Heart left ventricle (tissue), 16 donors: ENCODE measurements around the gene CAPG. TPM values are rescaled to one million over a fixed set of nuclear protein-coding genes. Genes with fewer than 3 reads are reported as not detected.

Experiments
- ATAC-seq, 4 donors: fragments of 200-7000 bp; cut with Tn5 transposase; one replicate each; pipeline ENCODE4 v1.9.1; 2020 to 2022; ENCODE audit warnings: moderate library complexity in 4 of 4, mild to moderate bottlenecking in 3 of 4, moderate number of reproducible peaks in 1 of 4
- DNase-seq, 5 donors: peaks; one replicate each; pipeline ENCODE4 v3.0.0-alpha.2; 2020
- H3K27ac ChIP-seq, 12 donors: fragments of 200-600 bp; sonication (generic) in 4 of 12; one replicate each; pipeline versions ENCODE4 v1.5.0 to v1.8.0; 2016 to 2022; ENCODE audit warnings: mild to moderate bottlenecking in 2 of 12
- H3K27me3 ChIP-seq, 9 donors: fragments of 200-600 bp; sonication (generic) in 2 of 9; one replicate each; pipeline versions ENCODE4 v1.5.1 to v1.8.0; 2016 to 2022; ENCODE audit warnings: mild to moderate bottlenecking in 3 of 9
- H3K36me3 ChIP-seq, 9 donors: fragments of 200-600 bp; sonication (generic) in 2 of 9; one replicate each; pipeline versions ENCODE4 v1.5.0 to v1.8.0; 2018 to 2022; ENCODE audit warnings: mild to moderate bottlenecking in 2 of 9
- H3K4me1 ChIP-seq, 12 donors: fragments of 200-600 bp; sonication (generic) in 4 of 12; one replicate each; pipeline versions ENCODE4 v1.5.0 to v1.8.0; 2016 to 2022; ENCODE audit warnings: mild to moderate bottlenecking in 3 of 12
- H3K4me3 ChIP-seq, 12 donors: fragments of 200-600 bp; sonication (generic) in 4 of 12; one replicate each; pipeline versions ENCODE4 v1.5.0 to v1.8.0; 2017 to 2022; ENCODE audit warnings: mild to moderate bottlenecking in 9 of 12, moderate library complexity in 4 of 12
- H3K9me3 ChIP-seq, 12 donors: fragments of 200-600 bp; sonication (generic) in 4 of 12; one replicate each; pipeline versions ENCODE4 v1.5.0 to v1.8.0; 2016 to 2022; ENCODE audit warnings: mild to moderate bottlenecking in 1 of 12
- POLR2A ChIP-seq, 2 donors: fragments of 450-650 bp; IDR thresholded peaks; one replicate each; pipeline ENCODE4 v1.6.1; 2017; ENCODE audit warnings: antibody characterized with exemption in 2 of 2, mild to moderate bottlenecking in 2 of 2, moderate library complexity in 2 of 2
- WGBS, 4 donors: extraction: QIAGEN DNeasy Blood & Tissue Kit in 2 of 4; methylation state at CpG; one replicate each; pipeline versions ENCODE4 v1.1.5 to v1.1.7; 2013 to 2018; 5-methylcytosine and 5-hydroxymethylcytosine counted together
- intact Hi-C, 10 donors: fragments of 100-400 bp; cut with DNase I; formaldehyde crosslinking; loops; one replicate each; pipeline versions ENCODE4 v1.11.1 to v1.14.2; 2022
- polyA plus RNA-seq, 2 donors: library from polyadenylated mRNA; stranded (reverse); fragments of 200-250 nt; gene quantifications; one replicate each; pipeline ENCODE4 v1.2.3, GENCODE V29; 2013
- total RNA-seq, 9 donors: library from RNA; depleted of rRNA in 2 of 9; stranded (reverse); fragments of >200 nt in 2 of 9; fragmentation: NEBNext Ultra II Directional in 3 of 9; extraction: Animal tissue kit (Norgen Biotek cat#: 25700) in 3 of 9; gene quantifications; one replicate each; pipeline versions ENCODE4 v1.1.0 to v1.2.4, GENCODE V29; 2016 to 2023
- TF ChIP-seq, protein P1 (sequence below), 12 donors: fragments of 200-600 bp; sonication (generic) in 4 of 12; IDR thresholded peaks; one replicate each; pipeline versions ENCODE4 v1.5.0 to v1.8.0; 2018 to 2022; ENCODE audit warnings: antibody characterized with exemption in 12 of 12, mild to moderate bottlenecking in 5 of 12
- donor health status: ischemic (EF 13 %, LVEDD 7.1; RV severe dilation, severe dysfunction).
- donor health status: healthy with polysubstance abuse.
- donor health status: DM: no; HTN: yes; CAD: no.
- donor health status: DM: no; HTN: no; CAD: no.
- donor health status: ischemic (EF 25% LVEDD 6.9; RV normal size, moderate dysfunction).
- donor health status: ischemic (EF 25% LVEDD 5.7; RV mildly dilated, moderate dysfunction).
- donor health status: healthy.
- donor health status: DM: yes; HTN: yes; CAD: no.
- donor health status: ischemic (EF 35%, LVEDD 5.7; RV mildly dilated, moderate dysfunction).
- donor health status: nonischemic (EF 11% LVEDD 7.7; RV severe dilation, severe dysfunction).
- donor health status: DM: yes; HTN: yes; CAD: no.
- donor health status: PGD.
- donor health status: ischemic (EF 29% LVEDD 5.4; RV normal size, mild dysfunction).
- donor health status: nonischemic (EF 23%, LVEDD 6.1; RV moderate dilation, normal function).

Gene CAPG
- total and polyA plus RNA-seq, 11 donors = 2.8 to 91.6 (median 4.5) TPM

DNA sequence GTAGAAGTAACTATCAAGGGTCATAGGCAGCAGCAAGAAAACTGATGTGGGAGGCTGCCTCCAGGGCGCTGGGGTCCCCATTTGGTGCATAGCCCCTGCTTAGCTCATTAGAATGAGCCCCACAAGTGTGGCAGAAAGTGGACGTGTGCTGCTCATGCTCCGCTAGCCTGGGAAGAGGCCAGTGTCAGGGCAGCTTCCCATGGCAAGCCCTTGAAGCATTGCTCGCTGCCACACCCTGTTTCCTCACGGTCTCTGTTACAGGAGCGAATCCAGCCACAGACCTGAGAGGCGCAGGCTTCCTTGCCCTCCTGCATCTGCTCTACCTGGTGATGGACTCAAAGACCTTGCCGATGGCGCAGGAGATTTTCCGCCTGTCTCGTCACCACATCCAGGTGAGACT, 33.1 kb downstream of the CAPG start:
- Histone ChIP-seq H3K27me3 (no peaks in the 10 kb centered on the region), H3K36me3 (peaks cover 0 to 79% (median 63%) of the 10 kb centered on the region in 9 donors), H3K27ac (no peak overlapping the region), H3K4me1 (no peaks in the 10 kb centered on the region), H3K4me3 (no peak overlapping the region), H3K9me3 (peaks cover 0 to 10% (median 0%) of the 10 kb centered on the region in 12 donors)
- intact Hi-C loops = no loop called here
- TF ChIP-seq, protein P1, sequence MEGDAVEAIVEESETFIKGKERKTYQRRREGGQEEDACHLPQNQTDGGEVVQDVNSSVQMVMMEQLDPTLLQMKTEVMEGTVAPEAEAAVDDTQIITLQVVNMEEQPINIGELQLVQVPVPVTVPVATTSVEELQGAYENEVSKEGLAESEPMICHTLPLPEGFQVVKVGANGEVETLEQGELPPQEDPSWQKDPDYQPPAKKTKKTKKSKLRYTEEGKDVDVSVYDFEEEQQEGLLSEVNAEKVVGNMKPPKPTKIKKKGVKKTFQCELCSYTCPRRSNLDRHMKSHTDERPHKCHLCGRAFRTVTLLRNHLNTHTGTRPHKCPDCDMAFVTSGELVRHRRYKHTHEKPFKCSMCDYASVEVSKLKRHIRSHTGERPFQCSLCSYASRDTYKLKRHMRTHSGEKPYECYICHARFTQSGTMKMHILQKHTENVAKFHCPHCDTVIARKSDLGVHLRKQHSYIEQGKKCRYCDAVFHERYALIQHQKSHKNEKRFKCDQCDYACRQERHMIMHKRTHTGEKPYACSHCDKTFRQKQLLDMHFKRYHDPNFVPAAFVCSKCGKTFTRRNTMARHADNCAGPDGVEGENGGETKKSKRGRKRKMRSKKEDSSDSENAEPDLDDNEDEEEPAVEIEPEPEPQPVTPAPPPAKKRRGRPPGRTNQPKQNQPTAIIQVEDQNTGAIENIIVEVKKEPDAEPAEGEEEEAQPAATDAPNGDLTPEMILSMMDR (IDR thresholded peaks at IDR 0.05) = no peak
- TF ChIP-seq POLR2A (IDR thresholded peaks at IDR 0.05) = no peak
- WGBS, 4 donors = 88 to 95% (median 93%) methylated on average over 11 of the region's 11 CpGs
- ATAC-seq (no peak), DNase-seq (no peak)

DNA sequence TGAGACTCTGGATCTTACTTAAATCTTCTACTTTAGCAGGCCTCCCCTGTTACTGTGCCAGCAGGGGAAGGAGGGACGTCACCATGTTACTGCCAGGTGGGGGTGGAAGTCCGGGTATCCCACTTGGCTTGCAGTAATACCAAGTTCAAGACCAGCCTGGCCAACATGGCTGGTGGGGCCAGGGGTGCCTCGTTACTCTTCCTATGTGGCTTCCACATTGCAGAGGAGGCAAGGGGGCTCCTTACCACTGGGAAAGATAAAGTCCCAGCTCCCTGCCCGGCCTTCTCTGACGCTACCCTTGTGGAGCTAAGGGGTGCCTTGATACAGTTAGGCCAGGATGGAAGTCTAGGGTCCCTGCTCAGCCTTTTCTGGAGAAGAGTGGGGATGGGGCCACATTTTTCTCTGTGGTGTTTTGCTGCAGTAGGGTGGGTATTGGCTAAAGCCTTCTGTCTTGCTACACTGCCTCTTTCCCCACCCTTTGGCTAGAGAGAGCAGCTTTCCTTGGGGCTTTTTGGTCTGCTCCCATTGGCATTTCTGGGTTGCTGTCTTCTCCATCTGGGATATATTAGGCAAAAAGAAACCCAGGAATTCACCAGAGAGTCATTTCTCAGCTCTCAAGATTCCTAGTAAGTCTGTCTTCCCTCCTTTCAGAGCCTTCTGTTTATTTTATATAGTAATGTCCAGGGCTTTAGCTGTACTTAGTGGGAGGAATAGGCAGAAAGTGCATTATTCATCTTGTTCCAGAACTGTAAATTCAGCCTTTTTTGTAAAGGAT, 33.7 kb downstream of the CAPG start:
- ATAC-seq (no peak), DNase-seq (no peak)
- peaks cover 0 to 79% (median 68%) of the 10 kb centered on the region in 9 donors for H3K36me3 ChIP-seq
- H3K9me3 ChIP-seq = peaks cover 0 to 10% (median 0%) of the 10 kb centered on the region in 12 donors
- no peak for TF ChIP-seq POLR2A (IDR thresholded peaks at IDR 0.05)
- TF ChIP-seq, protein P1 (IDR thresholded peaks at IDR 0.05) = no peak
- no peaks in the 10 kb centered on the region for H3K27me3 ChIP-seq
- H3K27ac ChIP-seq = no peak overlapping the region
- H3K4me3 ChIP-seq = no peak overlapping the region
- intact Hi-C loops = no loop called here
- WGBS, 4 donors = 92 to 98% (median 96%) methylated on average over 4 to 5 of the region's 5 CpGs
- H3K4me1 ChIP-seq = no peaks in the 10 kb centered on the region

DNA sequence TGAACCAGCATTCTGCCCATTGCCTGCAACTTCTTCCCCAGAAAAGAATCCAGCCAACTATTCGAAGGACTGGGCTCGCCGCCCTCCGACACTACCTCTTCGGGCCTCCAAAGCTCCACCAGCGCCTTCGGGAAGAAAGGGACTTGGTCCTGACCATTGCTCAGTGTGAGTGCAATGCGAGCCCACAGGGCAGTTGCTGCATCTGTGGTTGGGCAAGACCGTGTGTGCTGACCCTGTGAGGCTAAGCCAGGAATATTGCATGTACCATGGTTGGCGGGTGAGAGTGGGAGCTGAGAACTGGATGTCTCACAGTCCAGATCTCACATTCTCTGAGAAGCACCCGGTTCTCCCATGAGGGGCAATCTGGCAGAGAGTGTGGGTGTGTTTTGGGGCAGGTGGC, 39.1 kb downstream of the CAPG start:
- ATAC-seq (no peak), DNase-seq (no peak)
- Histone ChIP-seq H3K4me3 (no peak overlapping the region), H3K36me3 (peaks cover 0 to 68% (median 36%) of the 10 kb centered on the region in 9 donors), H3K27ac (no peak overlapping the region), H3K9me3 (peaks cover 0 to 10% (median 0%) of the 10 kb centered on the region in 12 donors), H3K27me3 (no peaks in the 10 kb centered on the region), H3K4me1 (no peaks in the 10 kb centered on the region)
- 95 to 97% (median 96%) methylated on average over 10 to 11 of the region's 11 CpGs for WGBS, 4 donors
- intact Hi-C loops = no loop called here
- no peak for TF ChIP-seq POLR2A (IDR thresholded peaks at IDR 0.05)
- TF ChIP-seq, protein P1 (IDR thresholded peaks at IDR 0.05) = no peak

DNA sequence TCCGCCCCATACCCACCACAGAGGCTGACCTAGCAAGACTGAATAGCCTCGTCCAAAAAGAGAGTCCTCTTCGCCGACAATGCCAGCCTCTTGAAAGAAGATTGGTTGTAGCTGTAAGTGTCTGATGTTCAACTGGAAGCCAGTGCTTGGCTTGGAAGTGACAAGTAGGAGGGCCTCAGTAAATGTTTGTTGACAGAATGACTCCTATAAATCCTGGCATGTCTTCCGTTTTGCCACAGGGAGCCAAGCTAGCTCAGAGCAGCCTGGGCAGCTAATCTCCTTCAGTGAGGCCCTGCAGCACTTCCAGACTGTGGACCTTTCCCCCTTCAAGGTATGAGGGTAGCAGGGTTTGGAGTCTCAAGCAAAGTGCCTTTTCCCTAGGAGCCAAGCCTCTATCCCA, 40.7 kb downstream of the CAPG start:
- DNase-seq (no peak), ATAC-seq (no peak)
- H3K9me3 ChIP-seq = peaks cover 0 to 10% (median 0%) of the 10 kb centered on the region in 12 donors
- no peak for TF ChIP-seq POLR2A (IDR thresholded peaks at IDR 0.05)
- TF ChIP-seq, protein P1 (IDR thresholded peaks at IDR 0.05) = no peak
- H3K27me3 ChIP-seq = no peaks in the 10 kb centered on the region
- H3K27ac ChIP-seq = no peak overlapping the region
- H3K4me1 ChIP-seq = no peaks in the 10 kb centered on the region
- peaks cover 0 to 72% (median 37%) of the 10 kb centered on the region in 9 donors for H3K36me3 ChIP-seq
- intact Hi-C loops = no loop called here
- H3K4me3 ChIP-seq = no peak overlapping the region
- WGBS, 4 donors = 83 to 95% (median 93%) methylated on average over 2 to 5 of the region's 5 CpGs
